HG02885 (cell line): Measurements from ENCODE around the gene CTSL.
"Not testable (repeated sequence)": the region's sequence is repeated elsewhere in the genome, so short reads cannot be mapped to it uniquely, and the experiment has no call there.

Source experiments
- ATAC-seq: cut with Tn5 transposase; IDR thresholded peaks from one replicate; pipeline ENCODE4 v1.9.1; 2021; ENCODE audit warnings: mild to moderate bottlenecking; ENCODE audit not compliant: unreplicated experiment, poor library complexity

The CTSL gene

GRCh38 chr9:87717456-87717855 lies 8.5 kb upstream of the CTSL start:
- no peak for ATAC-seq

- no peak for ATAC-seq
Measured at GRCh38 chr9:87718231-87718630, 7.7 kb upstream of the CTSL start.

GRCh38 chr9:87718852-87719612 lies 6.9 kb upstream of the CTSL start:
- ATAC-seq: no peak

GRCh38 chr9:87720173-87720572 lies 5.7 kb upstream of the CTSL start:
- ATAC-seq: no peak

- no peak for ATAC-seq
Measured at GRCh38 chr9:87722393-87723088, 3.4 kb upstream of the CTSL start.

GRCh38 chr9:87725356-87725899 lies 491 bp upstream of the CTSL start:
- ATAC-seq: no peak

- ATAC-seq: no peak
Measured at GRCh38 chr9:87729246-87729645, 3.3 kb downstream of the CTSL start.

- ATAC-seq: no peak
Measured at GRCh38 chr9:87731321-87731720, 5.4 kb downstream of the CTSL start.

GRCh38 chr9:87732344-87732743 lies 6.4 kb downstream of the CTSL start:
- no peak for ATAC-seq

- no peak for ATAC-seq
Measured at GRCh38 chr9:87732756-87733155, 6.8 kb downstream of the CTSL start.

GRCh38 chr9:87733273-87734052 lies 7.5 kb downstream of the CTSL start:
- ATAC-seq: no peak

- no peak for ATAC-seq
Measured at GRCh38 chr9:87734106-87734505, 8.2 kb downstream of the CTSL start.

GRCh38 chr9:87739546-87739945 lies 13.6 kb downstream of the CTSL start:
- ATAC-seq: no peak

GRCh38 chr9:87740209-87740608 lies 14.3 kb downstream of the CTSL start:
- no peak for ATAC-seq

GRCh38 chr9:87741326-87741725 lies 15.4 kb downstream of the CTSL start:
- ATAC-seq: no peak

GRCh38 chr9:87741891-87742290 lies 16.0 kb downstream of the CTSL start:
- no peak for ATAC-seq

GRCh38 chr9:87742813-87743428 lies 17.0 kb downstream of the CTSL start:
- ATAC-seq: no peak

- not testable (repeated sequence) for ATAC-seq
Measured at GRCh38 chr9:87744247-87744646, 18.3 kb downstream of the CTSL start.

- ATAC-seq: no peak
Measured at GRCh38 chr9:87746186-87746585, 20.3 kb downstream of the CTSL start.

- no peak for ATAC-seq
Measured at GRCh38 chr9:87748881-87749280, 23.0 kb downstream of the CTSL start.
